Activated CD4-positive, alpha-beta T cell treated with anti-CD3 and anti-CD28 coated beads, Interleukin-2, Interleukin-4, amounts not matched to agents 100 ng/mL and 50 ng/mL, durations not matched to agents 16 hours and 8 hours (primary cell): Measurements from ENCODE around the gene DTX1.
"Not testable (repeated sequence)": the region's sequence is repeated elsewhere in the genome, so short reads cannot be mapped to it uniquely, and the experiment has no call there.

ENCODE experiments used
- DNase-seq: peaks from one replicate; pipeline ENCODE4 v3.0.0-alpha.2; 2020; ENCODE audit warnings: low spot score

The DTX1 gene

GRCh38 chr12:113115455-113116126 is 59.1 kb downstream of the DTX1 start:
- DNase-seq = no peak

- DNase-seq = no peak
Measured at GRCh38 chr12:113116875-113117274, 60.3 kb downstream of the DTX1 start.

- not testable (repeated sequence) for DNase-seq
Measured at GRCh38 chr12:113117684-113118083, 61.2 kb downstream of the DTX1 start.

GRCh38 chr12:113118142-113118541 is 61.6 kb downstream of the DTX1 start:
- DNase-seq = no peak

- no peak for DNase-seq
Measured at GRCh38 chr12:113119980-113120669, 63.6 kb downstream of the DTX1 start.

- DNase-seq = no peak
Measured at GRCh38 chr12:113120670-113121370, 64.3 kb downstream of the DTX1 start.

- DNase-seq = no peak
Measured at GRCh38 chr12:113127791-113128199, 71.3 kb downstream of the DTX1 start.

- DNase-seq = no peak
Measured at GRCh38 chr12:113128802-113129663, 72.5 kb downstream of the DTX1 start.

- DNase-seq = no peak
Measured at GRCh38 chr12:113129664-113130456, 73.3 kb downstream of the DTX1 start.

- no peak for DNase-seq
Measured at GRCh38 chr12:113130457-113131135, 74.1 kb downstream of the DTX1 start.

- DNase-seq = no peak
Measured at GRCh38 chr12:113131556-113131955, 75.0 kb downstream of the DTX1 start.

- no peak for DNase-seq
Measured at GRCh38 chr12:113133036-113133435, 76.5 kb downstream of the DTX1 start.

GRCh38 chr12:113133666-113134065 is 77.1 kb downstream of the DTX1 start:
- DNase-seq = no peak

GRCh38 chr12:113134071-113134470 is 77.5 kb downstream of the DTX1 start:
- DNase-seq = no peak

- no peak for DNase-seq
Measured at GRCh38 chr12:113134521-113134951, 78.0 kb downstream of the DTX1 start.

GRCh38 chr12:113135178-113136127 is 78.9 kb downstream of the DTX1 start, which contains the start of gene RASAL1:
TSS of gene RASAL1 (minus strand) at chr12:113135761. CDS start at chr12:113135462, 299 bp downstream.
- peak; percentile 72 for DNase-seq

- peak; percentile 37 for DNase-seq
Measured at GRCh38 chr12:113136128-113136989, 79.8 kb downstream of the DTX1 start.

- DNase-seq = no peak
Measured at GRCh38 chr12:113136990-113137511, 80.5 kb downstream of the DTX1 start.
